Right lobe of liver (tissue), 4 donors: ENCODE results near the gene GRAMD4.

Experiments
- POLR2A ChIP-seq: fragments of 450-650 bp; IDR thresholded peaks from one replicate; pipeline ENCODE4 v1.6.1; 2017; ENCODE audit warnings: antibody characterized with exemption, mild to moderate bottlenecking
- TF ChIP-seq, protein P1 (sequence below), 4 donors: fragments of 200-600 bp in 3 of 4; fragments of 450-650 bp in 1 of 4; IDR thresholded peaks; one replicate each; pipeline versions ENCODE4 v1.5.1 to v1.8.0; 2016 to 2022; ENCODE audit warnings: antibody characterized with exemption in 4 of 4, mild to moderate bottlenecking in 2 of 4
- donor health status: DM: no; HTN: no; CAD: no.
- donor health status: DM: no; HTN: no; CAD: no.
- donor health status: DM: no; HTN: yes; CAD: no.

DNA sequence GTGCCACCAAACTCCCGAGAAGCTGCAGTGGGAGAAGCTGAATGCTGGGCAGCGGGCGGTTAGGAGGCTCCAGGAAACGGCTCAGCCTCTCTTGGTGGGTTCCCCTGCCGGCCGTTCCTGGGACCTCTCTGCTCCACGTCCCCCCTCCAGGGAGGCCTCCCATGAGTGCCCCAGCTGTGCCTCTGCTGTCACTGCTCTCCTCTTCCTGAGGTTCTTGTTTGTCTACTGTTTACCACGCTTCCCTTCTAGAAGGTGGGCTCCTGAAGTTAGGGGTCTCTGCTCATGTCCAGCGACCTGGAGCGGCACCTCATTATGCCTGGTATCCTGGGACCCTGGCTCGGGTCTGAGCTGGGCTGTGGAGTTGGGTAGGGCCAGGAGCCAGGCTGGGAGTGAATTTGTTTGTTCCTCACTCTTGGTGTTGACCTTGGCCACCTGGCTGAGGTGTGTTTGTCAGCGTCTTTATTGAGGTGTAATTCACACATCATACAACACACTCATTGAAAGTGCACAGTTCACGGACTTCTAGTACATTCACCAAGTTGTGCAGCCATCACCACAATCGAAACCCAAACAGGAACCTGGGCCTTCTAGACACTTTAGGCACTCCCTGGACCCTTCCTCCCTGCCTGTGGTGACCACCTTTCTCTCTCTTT is 37.8 kb upstream of the GRAMD4 start:
- TF ChIP-seq, protein P1, sequence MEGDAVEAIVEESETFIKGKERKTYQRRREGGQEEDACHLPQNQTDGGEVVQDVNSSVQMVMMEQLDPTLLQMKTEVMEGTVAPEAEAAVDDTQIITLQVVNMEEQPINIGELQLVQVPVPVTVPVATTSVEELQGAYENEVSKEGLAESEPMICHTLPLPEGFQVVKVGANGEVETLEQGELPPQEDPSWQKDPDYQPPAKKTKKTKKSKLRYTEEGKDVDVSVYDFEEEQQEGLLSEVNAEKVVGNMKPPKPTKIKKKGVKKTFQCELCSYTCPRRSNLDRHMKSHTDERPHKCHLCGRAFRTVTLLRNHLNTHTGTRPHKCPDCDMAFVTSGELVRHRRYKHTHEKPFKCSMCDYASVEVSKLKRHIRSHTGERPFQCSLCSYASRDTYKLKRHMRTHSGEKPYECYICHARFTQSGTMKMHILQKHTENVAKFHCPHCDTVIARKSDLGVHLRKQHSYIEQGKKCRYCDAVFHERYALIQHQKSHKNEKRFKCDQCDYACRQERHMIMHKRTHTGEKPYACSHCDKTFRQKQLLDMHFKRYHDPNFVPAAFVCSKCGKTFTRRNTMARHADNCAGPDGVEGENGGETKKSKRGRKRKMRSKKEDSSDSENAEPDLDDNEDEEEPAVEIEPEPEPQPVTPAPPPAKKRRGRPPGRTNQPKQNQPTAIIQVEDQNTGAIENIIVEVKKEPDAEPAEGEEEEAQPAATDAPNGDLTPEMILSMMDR (IDR thresholded peaks at IDR 0.05) = no peak
- no peak for TF ChIP-seq POLR2A
